ENCODE results near the gene PLEKHJ1.

PLEKHJ1 gene, protein sequence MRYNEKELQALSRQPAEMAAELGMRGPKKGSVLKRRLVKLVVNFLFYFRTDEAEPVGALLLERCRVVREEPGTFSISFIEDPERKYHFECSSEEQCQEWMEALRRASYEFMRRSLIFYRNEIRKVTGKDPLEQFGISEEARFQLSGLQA

DNA sequence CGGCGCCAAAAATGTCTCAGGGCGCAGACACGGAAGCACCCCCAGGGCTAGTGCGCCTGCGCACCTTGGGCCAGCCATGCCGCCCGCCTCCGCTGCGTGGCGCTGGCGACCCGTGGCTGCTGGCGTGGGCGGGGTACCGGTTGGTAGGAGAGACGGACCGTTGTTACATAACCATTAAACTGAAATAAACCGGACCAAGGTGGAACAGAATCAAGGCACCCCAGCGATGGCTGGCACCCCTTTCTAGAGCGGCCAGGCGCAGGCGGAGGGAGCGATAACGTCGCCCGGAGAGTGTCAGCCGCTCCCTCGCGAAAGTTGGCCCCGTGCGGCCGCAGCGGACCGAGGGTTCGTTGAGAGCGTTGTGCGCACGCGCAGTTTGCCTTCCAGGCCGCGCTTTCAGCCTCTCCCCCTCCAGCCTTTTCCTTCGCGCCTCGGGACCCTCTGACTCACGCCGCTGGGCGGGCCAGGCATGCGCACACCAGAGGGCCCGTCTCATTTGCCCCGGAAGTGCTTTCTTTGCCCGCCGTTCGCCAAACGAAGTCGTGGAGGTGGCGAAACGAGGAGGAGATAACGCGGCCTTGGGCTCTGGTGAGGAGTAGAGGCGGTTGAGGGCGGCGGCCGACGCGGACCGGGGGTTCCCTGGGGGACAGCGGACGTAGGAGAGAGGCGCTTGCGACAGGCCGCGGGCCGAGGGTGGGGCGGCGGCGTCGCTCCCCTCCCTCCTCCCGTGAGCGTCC lies at the start of gene PLEKHJ1, which contains the start of gene SF3A2:
Gene PLEKHJ1, minus strand, starts transcription at position 16 of the 737 bp plus-strand sequence. CDS start 81 bp downstream, outside the sequence.
Gene SF3A2, plus strand, starts transcription at position 511 of the 737 bp plus-strand sequence. CDS start 6,595 bp downstream, outside the sequence.
- DNase-seq: peak; percentile 97

DNA sequence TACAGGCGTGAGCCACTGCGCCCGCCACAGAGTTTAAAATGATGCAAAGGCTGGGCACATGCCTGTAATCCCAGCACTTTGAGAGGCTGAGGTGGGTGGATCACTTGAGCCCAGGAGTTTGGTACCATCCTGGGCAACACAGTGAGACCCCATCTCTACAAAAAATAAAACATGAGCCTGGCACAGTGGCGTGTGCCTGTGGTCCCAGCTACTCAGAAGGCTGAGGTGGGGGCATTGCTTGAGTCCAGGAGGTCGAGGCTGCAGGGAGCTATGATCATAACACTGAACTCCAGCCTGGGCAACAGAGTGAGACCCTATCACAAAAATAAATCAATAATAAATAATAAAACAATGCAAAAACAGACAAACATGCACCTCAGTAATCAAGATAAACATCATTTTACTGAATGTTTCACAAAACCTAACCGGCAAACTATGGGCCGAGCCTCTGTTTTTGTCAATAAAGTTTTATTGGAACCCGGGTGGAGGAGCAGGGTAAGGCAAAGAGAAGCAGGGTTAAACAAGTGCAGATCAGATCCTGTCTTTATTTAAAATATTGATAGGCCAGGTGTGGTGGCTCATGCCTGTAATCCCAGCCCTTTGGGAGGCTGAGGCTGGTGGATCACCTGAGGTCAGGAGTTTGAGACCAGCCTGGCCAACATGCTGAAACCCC lies 47.8 kb upstream of the PLEKHJ1 start:
- no peak for DNase-seq

DNA sequence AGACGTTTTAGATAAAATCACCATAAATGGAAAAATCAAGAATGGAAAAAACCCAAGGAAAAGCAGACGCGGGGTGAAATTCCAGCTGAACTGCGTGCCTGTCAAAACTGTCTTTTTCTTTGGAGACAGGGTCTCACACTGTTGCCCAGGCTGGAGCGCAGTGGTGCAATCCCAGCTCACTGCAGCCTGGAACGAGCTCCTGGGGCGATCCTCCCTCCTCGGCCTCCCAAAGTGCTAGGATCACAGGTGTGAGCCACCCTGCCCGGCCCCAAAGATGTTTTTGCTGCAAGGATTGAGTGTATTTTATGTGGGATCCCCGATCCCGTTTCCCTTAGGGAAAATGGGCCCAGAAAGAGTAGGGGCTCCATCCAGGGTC lies 46.7 kb upstream of the PLEKHJ1 start:
- DNase-seq: no peak

- peak; percentile 54 for DNase-seq
Measured at GRCh38 chr19:2282062-2282861, 46.1 kb upstream of the PLEKHJ1 start, which contains the start of gene PEAK3. TSS of gene PEAK3 (minus strand) at chr19:2282175. CDS start at chr19:2280931, 1,244 bp downstream.

DNA sequence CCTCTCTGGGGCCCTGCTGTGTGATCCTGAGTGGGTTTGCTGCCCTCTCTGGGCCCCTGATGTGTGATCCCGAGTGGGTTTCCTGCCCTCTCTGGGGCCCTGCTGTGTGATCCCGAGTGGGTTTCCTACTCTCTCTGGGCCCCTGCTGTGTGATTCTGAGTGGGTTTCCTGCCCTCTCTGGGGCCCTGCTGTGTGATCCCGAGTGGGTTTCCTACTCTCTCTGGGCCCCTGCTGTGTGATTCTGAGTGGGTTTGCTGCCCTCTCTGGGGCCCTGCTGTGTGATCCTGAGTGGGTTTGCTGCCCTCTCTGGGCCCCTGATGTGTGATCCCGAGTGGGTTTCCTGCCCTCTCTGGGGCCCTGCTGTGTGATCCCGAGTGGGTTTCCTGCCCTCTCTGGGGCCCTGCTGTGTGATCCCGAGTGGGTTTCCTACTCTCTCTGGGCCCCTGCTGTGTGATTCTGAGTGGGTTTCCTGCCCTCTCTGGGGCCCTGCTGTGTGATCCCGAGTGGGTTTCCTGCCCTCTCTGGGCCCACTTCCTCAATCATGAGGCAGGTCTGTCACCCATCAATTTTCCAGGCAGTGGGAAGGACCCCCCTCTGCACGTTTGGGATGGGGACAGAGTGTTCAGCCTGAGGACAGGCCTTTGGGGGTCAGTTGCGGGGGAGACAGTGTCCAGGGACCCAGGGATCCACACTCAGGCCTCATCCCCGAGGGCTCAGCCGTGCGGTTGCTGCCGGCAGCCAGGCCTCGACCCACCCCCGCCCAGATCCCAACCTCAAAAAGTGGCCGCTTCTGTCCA lies 45.3 kb upstream of the PLEKHJ1 start:
- peak; percentile 54 for DNase-seq

- DNase-seq: no peak
Measured at GRCh38 chr19:2280633-2281264, 44.6 kb upstream of the PLEKHJ1 start.

DNA sequence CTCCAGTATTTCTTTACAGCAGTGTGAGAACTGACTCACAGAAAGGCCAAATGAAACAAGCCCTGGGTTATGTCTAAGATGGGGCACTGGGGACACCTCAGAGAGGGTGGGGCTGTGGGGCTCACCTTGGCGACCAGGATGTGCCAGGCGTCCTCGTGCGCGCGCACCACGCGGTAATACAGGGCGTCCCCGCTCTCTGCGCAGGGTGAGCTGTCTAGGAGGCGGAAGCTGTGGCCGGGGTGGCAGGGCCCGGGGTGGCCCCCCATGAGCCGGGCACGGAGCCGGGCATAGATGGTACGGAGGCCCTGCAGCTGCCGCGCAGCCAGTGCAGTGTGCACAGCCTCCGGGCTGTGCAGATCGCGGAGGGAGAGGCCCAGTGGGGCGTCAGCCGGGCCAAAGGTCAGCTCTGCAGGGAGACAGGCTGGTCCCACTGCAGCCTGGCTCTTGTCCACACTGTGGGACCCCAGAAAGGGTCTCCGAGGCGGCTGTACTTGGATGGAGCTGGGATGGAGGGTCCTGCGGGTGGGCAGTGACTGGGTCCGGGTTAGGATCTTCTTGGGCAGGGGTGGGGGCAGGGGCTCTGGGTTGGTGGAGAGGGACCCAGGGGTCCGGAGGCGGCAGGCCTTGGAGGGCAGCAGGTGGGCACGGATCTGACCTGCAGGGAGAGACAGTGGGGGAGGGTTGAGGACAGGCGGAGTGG lies 42.5 kb upstream of the PLEKHJ1 start:
- DNase-seq: no peak

DNA sequence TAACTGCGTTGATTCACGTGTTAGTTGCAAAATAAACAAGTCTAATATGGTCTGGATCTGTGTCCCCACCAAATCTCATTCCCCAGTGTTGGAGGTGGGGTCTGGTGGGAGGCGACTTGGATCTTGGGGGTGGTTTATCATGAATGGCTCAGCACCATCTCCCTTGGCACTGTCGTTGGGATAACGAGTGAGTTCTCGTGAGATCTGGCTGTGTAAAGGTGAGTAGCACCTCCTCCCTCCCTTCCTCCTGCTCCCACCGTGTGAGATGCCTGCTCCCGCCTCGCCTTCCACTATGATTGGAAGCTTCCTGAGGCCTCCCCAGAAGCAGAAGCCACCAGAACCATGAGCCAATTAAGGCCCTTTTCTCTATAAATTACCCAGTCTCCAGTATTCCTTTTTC lies 41.0 kb upstream of the PLEKHJ1 start:
- no peak for DNase-seq

DNA sequence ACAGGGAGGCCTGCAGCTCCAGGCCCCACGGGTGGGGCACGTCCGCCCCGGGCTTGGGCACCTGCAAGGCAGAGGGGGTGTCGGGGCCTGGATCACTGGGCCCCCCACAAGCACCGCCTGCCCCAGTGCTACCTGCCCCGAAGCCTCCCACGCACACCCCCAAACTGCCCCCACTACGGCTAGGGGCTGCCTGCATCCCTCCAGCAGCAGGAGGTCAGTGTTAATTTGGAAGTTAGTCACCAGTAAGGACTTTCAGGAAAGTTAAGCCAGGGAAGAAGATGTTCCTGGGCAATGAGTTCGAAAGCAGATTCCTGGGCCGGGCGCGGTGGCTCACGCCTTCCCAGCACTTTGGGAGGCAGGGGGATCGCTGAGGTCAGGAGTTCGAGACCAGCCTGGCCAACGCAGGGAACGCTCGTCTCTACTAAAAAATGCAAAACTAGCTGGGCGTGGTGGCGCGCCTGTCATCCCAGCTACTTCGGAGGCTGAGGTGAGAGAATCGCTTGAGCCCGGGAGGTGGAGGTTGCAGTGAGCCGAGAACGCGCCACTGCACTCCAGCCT lies 40.4 kb upstream of the PLEKHJ1 start:
- DNase-seq: no peak

DNA sequence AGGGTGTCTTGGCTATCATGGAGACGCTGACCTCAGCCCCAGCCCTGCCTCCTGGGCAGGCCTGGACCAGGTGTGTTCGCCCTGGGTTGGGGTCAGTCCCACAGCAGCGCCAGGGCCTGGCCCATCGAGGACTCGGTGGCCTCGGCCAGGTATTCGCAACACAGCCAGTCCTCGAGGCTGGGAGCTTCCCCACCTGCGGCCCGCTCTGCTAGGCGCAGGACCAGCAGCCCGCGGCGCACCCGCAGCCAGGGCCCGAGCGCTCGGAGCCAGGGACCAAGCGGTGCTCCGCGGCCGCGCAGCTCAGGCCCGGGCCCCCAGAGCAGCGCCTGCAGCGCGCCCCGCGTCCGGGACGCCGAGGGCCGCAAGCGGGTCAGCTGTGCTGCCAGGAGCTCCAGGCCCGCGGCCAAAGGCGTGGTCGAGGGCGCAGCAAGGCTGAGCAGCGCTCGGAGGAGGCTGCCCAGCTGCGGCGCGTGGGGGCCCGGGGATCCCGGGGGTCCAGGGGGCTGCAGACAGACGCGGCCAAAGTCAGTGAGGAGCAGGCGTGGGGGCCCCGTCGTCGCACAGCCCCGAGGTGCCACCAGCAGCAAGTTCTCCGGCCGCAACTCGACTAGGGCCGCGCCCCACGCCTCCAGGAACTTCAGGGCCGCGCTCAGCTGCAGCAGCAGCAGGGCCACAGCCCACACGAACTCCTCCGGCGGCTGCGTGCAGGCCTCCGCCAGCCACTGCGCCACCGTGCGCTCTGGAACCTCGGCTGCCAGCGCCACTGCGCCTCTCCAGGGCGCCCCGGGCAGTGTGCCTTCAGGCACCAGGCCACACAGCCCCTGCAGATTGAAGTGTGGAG lies 39.7 kb upstream of the PLEKHJ1 start:
- DNase-seq: no peak

GRCh38 chr19:2274931-2275535 lies 38.9 kb upstream of the PLEKHJ1 start:
- DNase-seq: no peak

DNA sequence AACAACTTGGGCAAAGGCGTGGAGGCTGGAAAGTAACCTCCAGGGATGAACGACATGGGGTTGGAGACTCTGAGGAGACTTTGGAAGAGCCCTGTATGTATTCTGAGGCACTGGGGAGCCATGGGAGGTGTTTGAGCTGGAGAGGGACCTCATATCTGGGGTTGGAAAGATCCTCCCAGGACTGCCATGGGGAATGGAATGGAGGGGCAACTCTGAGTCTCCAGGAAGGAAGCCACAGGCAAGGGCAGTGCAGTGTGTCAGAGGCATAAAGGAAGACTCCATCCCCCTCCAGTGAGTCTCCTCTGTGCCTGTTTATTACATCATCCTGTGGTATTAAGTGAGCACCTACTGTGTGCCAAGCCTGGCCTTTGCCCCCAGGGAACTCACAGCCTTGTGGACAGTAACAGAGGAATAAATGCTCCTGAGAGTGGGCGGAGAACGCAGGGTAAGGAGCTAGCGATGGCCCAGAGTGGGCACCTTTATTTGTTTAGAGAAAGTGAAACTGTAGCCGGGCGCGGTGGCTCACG lies 38.1 kb upstream of the PLEKHJ1 start:
- no peak for DNase-seq

- no peak for DNase-seq
Measured at GRCh38 chr19:2273356-2274184, 37.4 kb upstream of the PLEKHJ1 start.

GRCh38 chr19:2271234-2272103 lies 35.3 kb upstream of the PLEKHJ1 start:
- DNase-seq: no peak

DNA sequence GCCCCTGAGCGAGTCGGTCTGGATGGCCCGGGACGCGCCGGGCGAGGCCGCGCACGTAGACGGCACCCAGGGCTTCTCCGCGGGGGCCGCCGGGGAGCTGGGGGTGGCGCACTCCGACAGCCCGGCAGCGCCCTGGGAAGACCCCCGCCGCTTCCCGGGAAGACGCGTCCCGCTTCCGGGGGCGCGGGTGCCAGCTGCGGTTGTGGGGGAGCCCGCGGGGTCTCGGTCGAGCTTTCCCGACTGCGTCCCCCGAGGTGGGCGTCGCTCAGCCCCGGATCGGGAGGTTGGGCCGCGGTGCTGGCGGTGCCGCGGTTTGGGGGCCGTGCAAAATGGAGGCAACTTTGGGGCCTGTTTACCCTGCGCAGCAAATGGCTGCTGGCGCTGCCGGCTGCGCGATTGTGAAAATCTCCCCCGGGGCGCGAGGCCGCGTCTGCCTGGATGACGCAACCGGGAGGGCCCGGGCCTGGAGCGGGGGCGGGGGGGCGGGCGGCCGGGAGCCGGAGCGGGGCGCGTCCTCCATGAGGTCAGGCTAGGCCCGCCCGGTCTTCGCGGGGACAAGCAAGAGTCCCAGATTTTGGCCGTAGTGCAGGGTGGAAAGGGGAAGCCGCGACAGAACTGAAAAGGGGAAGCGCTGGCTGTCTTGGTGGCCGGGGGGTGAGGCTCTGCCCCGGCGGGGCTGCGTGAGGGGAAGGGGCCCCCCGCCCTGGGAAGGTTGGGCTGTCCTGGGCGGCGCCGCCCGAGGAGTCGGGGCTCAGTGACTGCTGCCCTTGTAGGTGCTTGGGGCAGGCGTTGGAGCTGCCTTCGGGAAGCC lies 34.5 kb upstream of the PLEKHJ1 start:
- DNase-seq: peak; percentile 20

GRCh38 chr19:2270157-2270422 lies 34.0 kb upstream of the PLEKHJ1 start:
- no peak for DNase-seq

Data from KG1 (cell line).